OCI-LY7 (cell line): ENCODE results near the gene C3orf33. TPM values are rescaled to one million over a fixed set of nuclear protein-coding genes. Genes with fewer than 3 reads are reported as not detected.
A peak's percentile ranks its signal among the peaks of the same experiment; 100 is the strongest.

Experiments used
- BruUV-seq: library from RNA; stranded (reverse); fragments of 400-500 nt; replicated peaks from 2 replicates; lab custom pipeline; 2021; lab: Mats Ljungman, UMichigan
- CTCF ChIA-PET: fragments of 300-600 bp; sonication (Branson Sonifier 250); formaldehyde crosslinking; loops from one replicate; lab custom pipeline; 2022; ENCODE audit warnings: antibody characterized with exemption; ENCODE audit not compliant: unreplicated experiment; lab: Charles Lee
- POLR2A ChIA-PET: fragments of 300-600 bp; sonication (Branson Sonifier 250); formaldehyde crosslinking; loops from one replicate; lab custom pipeline; 2022; ENCODE audit warnings: antibody characterized with exemption; lab: Charles Lee
- DNase-seq: peaks from one replicate; pipeline ENCODE4 v3.0.0-alpha.2; 2015; ENCODE audit warnings: low spot score
- H2AFZ ChIP-seq: fragments of 200-600 bp; sonication (generic), shearing (Covaris generic); 2 replicates; pipeline ENCODE4 v1.6.1; 2014; ENCODE audit warnings: mild to moderate bottlenecking, antibody characterized with exemption, low read length, moderate library complexity
- H3K27ac ChIP-seq: fragments of 200-600 bp; sonication (generic); 2 replicates; pipeline ENCODE4 v1.5.1; 2014; ENCODE audit warnings: mixed run types, low read depth, mild to moderate bottlenecking, moderate library complexity, low read length, inconsistent platforms; ENCODE audit not compliant: poor library complexity, severe bottlenecking
- H3K36me3 ChIP-seq: fragments of 200-600 bp; sonication (generic); 2 replicates; pipeline ENCODE4 v1.6.1; 2014; ENCODE audit warnings: mild to moderate bottlenecking, antibody characterized with exemption, low read length, moderate library complexity, mixed read lengths; ENCODE audit not compliant: insufficient read depth
- H3K4me1 ChIP-seq: fragments of 200-600 bp; sonication (generic); 2 replicates; pipeline ENCODE4 v1.5.1; 2014; ENCODE audit warnings: mild to moderate bottlenecking, low read length; ENCODE audit not compliant: insufficient read depth, poor library complexity, severe bottlenecking
- H3K4me2 ChIP-seq: fragments of 200-600 bp; sonication (generic); 2 replicates; pipeline ENCODE4 v1.6.1; 2014; ENCODE audit warnings: mild to moderate bottlenecking, low read length
- H3K4me3 ChIP-seq: fragments of 200-600 bp; sonication (generic); 2 replicates; pipeline ENCODE4 v1.5.1; 2014; ENCODE audit warnings: mild to moderate bottlenecking, low read depth, low read length; ENCODE audit not compliant: poor library complexity, severe bottlenecking
- H3K79me2 ChIP-seq: fragments of 200-600 bp; sonication (generic); 2 replicates; pipeline ENCODE4 v1.6.1; 2016; ENCODE audit warnings: low read depth, mild to moderate bottlenecking, low read length, moderate library complexity, mixed read lengths; ENCODE audit not compliant: insufficient read depth
- H3K9me2 ChIP-seq: fragments of 200-600 bp; sonication (generic); 2 replicates; pipeline ENCODE4 v1.6.1; 2016; ENCODE audit warnings: mild to moderate bottlenecking, low read length, mixed read lengths; ENCODE audit not compliant: insufficient read depth
- H3K9me3 ChIP-seq: fragments of 200-600 bp; sonication (generic); 2 replicates; pipeline ENCODE4 v1.6.1; 2014; ENCODE audit warnings: mild to moderate bottlenecking, mixed run types, low read length, mixed read lengths
- H4K20me1 ChIP-seq: fragments of 200-600 bp; sonication (generic); 2 replicates; pipeline ENCODE4 v1.6.1; 2014; ENCODE audit warnings: mild to moderate bottlenecking, antibody characterized with exemption, low read length, moderate library complexity, mixed read lengths; ENCODE audit not compliant: insufficient read depth
- CTCF ChIP-seq: fragments of 200-600 bp; sonication (generic); conservative IDR thresholded peaks from 2 replicates; pipeline ENCODE4 v1.5.1; 2014; ENCODE audit warnings: mild to moderate bottlenecking, antibody characterized with exemption, low read length, moderate library complexity, mixed read lengths
- EZH2phosphoT487 ChIP-seq: fragments of 200-600 bp; sonication (generic); IDR thresholded peaks from 2 replicates; pipeline ENCODE4 v1.6.1; 2018; ENCODE audit warnings: low read depth, borderline replicate concordance, mild to moderate bottlenecking, mixed run types, antibody characterized with exemption, low read length, moderate library complexity, mixed read lengths
- intact Hi-C: fragments of 100-400 bp; cut with micrococcal nuclease; formaldehyde crosslinking; loops from one replicate; pipeline ENCODE4 v1.10.0; 2022; ENCODE audit not compliant: unreplicated experiment
- total RNA-seq, 2 experiments: library from RNA; depleted of rRNA in 1 of 2; stranded (reverse); fragments of >200 nt in 1 of 2; shearing (Covaris generic) in 1 of 2; gene quantifications; 2 replicates each; pipeline ENCODE4 v1.2.3, GENCODE V29; 2014 to 2022

C3orf33 gene
- total RNA-seq, 2 experiments from 2014 or later = 0.38 to 0.40 TPM

GRCh38 chr3:155847993-155848392, 41.9 kb upstream of the C3orf33 start:
- Histone ChIP-seq H3K9me2 (no peaks in the 10 kb centered on the region), H4K20me1 (peaks cover 12% of the 10 kb centered on the region), H3K4me2 (no peak overlapping the region), H3K9me3 (no peaks in the 10 kb centered on the region), H3K79me2 (peaks cover 84% of the 10 kb centered on the region), H3K4me1 (peaks cover 17% of the 10 kb centered on the region), H3K36me3 (peaks cover 32% of the 10 kb centered on the region; the same call in 1 of the 2 replicates), H2AFZ (no peak overlapping the region), H3K4me3 (no peak overlapping the region), H3K27ac (no peak overlapping the region)
- TF ChIP-seq CTCF (no peak), EZH2phosphoT487 (no peak)
- ChIA-PET POLR2A (no interaction called here), CTCF (no interaction called here)
- BruUV-seq = no TSS peak
- DNase-seq = no peak
- intact Hi-C loops = no loop called here

DNA sequence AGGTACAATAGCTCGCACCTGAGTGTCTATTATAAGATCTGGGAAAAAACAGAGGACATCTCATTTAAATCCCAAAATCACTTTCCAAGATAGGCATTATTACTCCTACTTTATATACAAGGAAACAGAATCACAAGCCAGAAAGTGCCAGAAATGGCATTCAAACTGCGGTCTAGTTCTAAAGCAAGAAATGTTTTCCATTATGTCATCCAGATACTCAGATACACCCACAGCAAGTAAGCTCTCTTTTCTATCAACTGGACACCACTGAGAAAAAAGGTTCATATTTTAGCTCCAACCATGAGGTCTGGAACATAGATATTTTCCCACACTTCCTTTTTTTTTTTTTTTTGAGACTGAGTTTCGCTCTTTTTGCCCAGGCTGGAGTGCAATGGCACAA, 40.0 kb upstream of the C3orf33 start:
- peaks cover 20% of the 10 kb centered on the region; the same call in 1 of the 2 replicates for H3K36me3 ChIP-seq
- H2AFZ ChIP-seq = no peak overlapping the region
- no TSS peak for BruUV-seq
- no peaks in the 10 kb centered on the region; the same call in 1 of the 2 replicates for H4K20me1 ChIP-seq
- H3K4me3 ChIP-seq = no peak overlapping the region
- H3K4me1 ChIP-seq = peaks cover 9% of the 10 kb centered on the region
- intact Hi-C loops = no loop called here
- ChIA-PET POLR2A (interaction anchor here (0.6 to 1.3 kb wide), 4 partner anchors 8 to 878 kb away, joined by 3 to 8 read pairs (median 4); no protein-coding TSS in a partner anchor), CTCF (no interaction called here)
- H3K79me2 ChIP-seq = peaks cover 74% of the 10 kb centered on the region
- H3K9me2 ChIP-seq = no peaks in the 10 kb centered on the region
- H3K27ac ChIP-seq = no peak overlapping the region
- no peaks in the 10 kb centered on the region for H3K9me3 ChIP-seq
- no peak for DNase-seq
- H3K4me2 ChIP-seq = peak overlapping the region; percentile 40; the same call in 1 of the 2 replicates
- TF ChIP-seq EZH2phosphoT487 (no peak), CTCF (no peak)

DNA sequence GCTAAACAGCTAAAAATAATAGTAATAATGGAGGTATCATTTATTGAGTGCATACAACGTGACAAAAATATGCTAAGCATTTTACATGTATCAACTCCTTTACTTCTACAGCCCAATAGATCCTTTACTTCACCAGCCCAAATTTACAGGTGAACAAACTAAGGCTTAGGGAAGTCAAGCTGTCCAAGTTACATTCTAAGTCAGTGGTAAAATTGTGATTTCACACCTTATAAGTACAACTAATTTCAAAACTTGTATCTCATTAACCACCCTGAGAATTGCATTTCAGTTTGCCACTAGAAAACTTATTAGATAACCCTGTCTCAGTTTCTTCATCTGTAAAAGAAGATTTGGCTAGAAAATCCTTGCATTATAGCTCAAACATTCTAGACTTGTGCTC, 37.5 kb upstream of the C3orf33 start:
- Histone ChIP-seq H3K4me2 (no peak overlapping the region), H3K4me1 (no peaks in the 10 kb centered on the region), H3K9me3 (no peaks in the 10 kb centered on the region), H3K4me3 (no peak overlapping the region), H3K27ac (no peak overlapping the region), H2AFZ (no peak overlapping the region), H3K9me2 (no peaks in the 10 kb centered on the region), H4K20me1 (no peaks in the 10 kb centered on the region; the same call in 1 of the 2 replicates), H3K79me2 (peaks cover 56% of the 10 kb centered on the region; the same call in 1 of the 2 replicates), H3K36me3 (peaks cover 13% of the 10 kb centered on the region)
- no peak for DNase-seq
- BruUV-seq = no TSS peak
- POLR2A ChIA-PET = interaction anchor here (0.9 to 1.1 kb wide), 3 partner anchors 10 to 34 kb away, joined by 3 to 6 read pairs (median 3); no protein-coding TSS in a partner anchor
- TF ChIP-seq EZH2phosphoT487 (no peak), CTCF (no peak)
- CTCF ChIA-PET = no interaction called here
- intact Hi-C loops = no loop called here
